NT2/D1 (cell line): Measurements from ENCODE around the gene ARF1.

Experiments used
- YY1 ChIP-seq: IDR thresholded peaks from 2 replicates; pipeline ENCODE4 v1.6.1; 2011; ENCODE audit not compliant: insufficient read length, insufficient read depth
- ZNF274 ChIP-seq: IDR thresholded peaks from 2 replicates; pipeline ENCODE4 v1.6.1; 2011; ENCODE audit warnings: mild to moderate bottlenecking, low read depth, low read length

- TF ChIP-seq YY1, result no peak
- no peak for TF ChIP-seq ZNF274
Observed at GRCh38 chr1:228050571-228051231, 31.8 kb upstream of the ARF1 start.
